Activated CD8-positive, alpha-beta T cell treated with anti-CD3 and anti-CD28 coated beads for 36 hours (primary cell): Measurements from ENCODE around the gene ATP11C. TPM values are rescaled to one million over a fixed set of nuclear protein-coding genes. Genes with fewer than 3 reads are reported as not detected.

Experiments used
- ATAC-seq: fragments of 200-7000 bp; cut with Tn5 transposase; one replicate; pipeline ENCODE4 v1.10.0; 2021; ENCODE audit warnings: mild to moderate bottlenecking, moderate library complexity
- CTCF ChIA-PET: fragments of 350-600 bp; sonication (Branson Sonifier 250); formaldehyde crosslinking; loops from one replicate; lab custom pipeline; 2021; ENCODE audit warnings: antibody characterized with exemption; lab: Charles Lee
- POLR2A ChIA-PET: fragments of 350-600 bp; sonication (Branson Sonifier 250); formaldehyde crosslinking; loops from one replicate; lab custom pipeline; 2021; ENCODE audit warnings: antibody characterized with exemption; lab: Charles Lee
- DNase-seq: peaks from one replicate; pipeline ENCODE4 v3.0.0-alpha.2; 2020
- H3K27ac Mint-ChIP-seq: one replicate; pipeline ENCODE4 v1.8.0; 2021; ENCODE audit warnings: mild to moderate bottlenecking, mixed read lengths
- H3K27me3 Mint-ChIP-seq: one replicate; pipeline ENCODE4 v1.8.0; 2021; ENCODE audit warnings: mixed read lengths
- H3K36me3 Mint-ChIP-seq: one replicate; pipeline ENCODE4 v1.8.0; 2021; ENCODE audit warnings: low read depth, mixed read lengths
- H3K4me1 Mint-ChIP-seq: one replicate; pipeline ENCODE4 v1.8.0; 2021; ENCODE audit warnings: low read depth, mixed read lengths
- H3K4me3 Mint-ChIP-seq: one replicate; pipeline ENCODE4 v1.8.0; 2021; ENCODE audit warnings: mild to moderate bottlenecking, moderate library complexity, mixed read lengths
- H3K9me3 Mint-ChIP-seq: one replicate; pipeline ENCODE4 v1.8.0; 2021; ENCODE audit warnings: mixed read lengths
- CTCF ChIP-seq: fragments of 200-600 bp; IDR thresholded peaks from one replicate; pipeline ENCODE4 v1.8.0; 2022; ENCODE audit warnings: antibody characterized with exemption, mild to moderate bottlenecking
- intact Hi-C: fragments of 100-400 bp; cut with micrococcal nuclease; formaldehyde crosslinking; loops from one replicate; pipeline ENCODE4 v1.10.0; 2022
- microRNA-seq: library from miRNA; unstranded; fragments of <30 nt; microRNA quantifications from one replicate; pipeline ENCODE4 v1.2.0, GENCODE V29; 2022; ENCODE audit warnings: borderline microRNAs expressed, borderline replicate concordance
- total RNA-seq, 2 experiments: library from RNA; stranded (reverse); gene quantifications; one replicate each; pipeline ENCODE4 v1.2.3, GENCODE V29; 2021

Gene ATP11C
- total RNA-seq, 2 experiments from 2014 or later: 19.3 to 27.0 TPM

GRCh38 chrX:139680356-139680755, 252.5 kb downstream of the ATP11C start:
- Mint-ChIP-seq H3K36me3 (peaks cover 3% of the 10 kb centered on the region), H3K27me3 (no peaks in the 10 kb centered on the region), H3K9me3 (no peaks in the 10 kb centered on the region), H3K27ac (no peak overlapping the region), H3K4me1 (no peaks in the 10 kb centered on the region), H3K4me3 (no peak overlapping the region)
- CTCF ChIA-PET: no interaction called here
- DNase-seq (no peak), ATAC-seq (no peak)
- intact Hi-C loops: no loop called here
- no peak for TF ChIP-seq CTCF
- POLR2A ChIA-PET: no interaction called here

Small RNA genes lying within 50 kb of the gene (microRNA-seq; reads per million reads assigned to microRNA genes)
- 83.0 reads per million, percentile 67 among the genes with 10 or more reads in this experiment for gene MIR505

Other genes with a start within 250 kb of the ATP11C start
- under 1 TPM; 0.56 to 0.59 TPM for gene MCF2, start 224.9 kb downstream of the ATP11C start, total RNA-seq
- not detected for gene CXorf66, start 32.5 kb upstream of the ATP11C start, total RNA-seq